OCI-LY1 (cell line): ENCODE measurements around the gene KCNA4.
"Not testable (repeated sequence)": the region's sequence is repeated elsewhere in the genome, so short reads cannot be mapped to it uniquely, and the experiment has no call there.

Source experiments
- H2AFZ ChIP-seq: fragments of 200-600 bp; sonication (generic), shearing (Covaris generic); 2 replicates; pipeline ENCODE4 v1.6.0; 2014; ENCODE audit warnings: antibody characterized with exemption, mild to moderate bottlenecking, low read length
- H3F3A ChIP-seq: fragments of 200-600 bp; sonication (generic), shearing (Covaris generic); 2 replicates; pipeline ENCODE4 v1.6.0; 2014; ENCODE audit warnings: mild to moderate bottlenecking, antibody characterized with exemption, low read length, moderate library complexity; ENCODE audit not compliant: insufficient read depth
- H3K27ac ChIP-seq: fragments of 200-600 bp; sonication (generic); 2 replicates; pipeline ENCODE4 v1.5.1; 2014; ENCODE audit warnings: low read length, mixed run types, mild to moderate bottlenecking, low read depth; ENCODE audit not compliant: poor library complexity, severe bottlenecking
- H3K27me3 ChIP-seq: fragments of 200-600 bp; sonication (generic); 2 replicates; pipeline ENCODE4 v1.6.0; 2014; ENCODE audit warnings: antibody characterized with exemption, mild to moderate bottlenecking, low read length, moderate library complexity; ENCODE audit not compliant: insufficient read depth
- H3K36me3 ChIP-seq: fragments of 200-600 bp; sonication (generic); 2 replicates; pipeline ENCODE4 v1.6.1; 2014; ENCODE audit warnings: mild to moderate bottlenecking, antibody characterized with exemption, low read length, moderate library complexity, mixed read lengths; ENCODE audit not compliant: insufficient read depth
- H3K4me1 ChIP-seq: fragments of 200-600 bp; sonication (generic); 2 replicates; pipeline ENCODE4 v1.5.1; 2014; ENCODE audit warnings: mild to moderate bottlenecking, low read length, moderate library complexity; ENCODE audit not compliant: insufficient read depth, severe bottlenecking
- H3K4me2 ChIP-seq: fragments of 200-600 bp; sonication (generic), shearing (Covaris generic); 2 replicates; pipeline ENCODE4 v1.6.1; 2014; ENCODE audit warnings: low read length
- H3K4me3 ChIP-seq: fragments of 200-600 bp; sonication (generic); 2 replicates; pipeline ENCODE4 v1.5.1; 2014; ENCODE audit warnings: low read length, low read depth, mild to moderate bottlenecking, mixed read lengths; ENCODE audit not compliant: poor library complexity, severe bottlenecking
- H3K79me2 ChIP-seq: fragments of 200-600 bp; shearing (Covaris generic); 2 replicates; pipeline ENCODE4 v1.6.1; 2016; ENCODE audit warnings: mixed run types, low read length, mixed read lengths; ENCODE audit not compliant: insufficient read depth
- H3K9ac ChIP-seq: fragments of 200-600 bp; sonication (generic), shearing (Covaris generic); 2 replicates; pipeline ENCODE4 v1.6.1; 2014; ENCODE audit warnings: mild to moderate bottlenecking, low read length, mixed read lengths
- H3K9me2 ChIP-seq: fragments of 200-600 bp; sonication (generic), shearing (Covaris generic); 2 replicates; pipeline ENCODE4 v1.6.1; 2014; ENCODE audit warnings: low read depth, mild to moderate bottlenecking, low read length, mixed read lengths
- H3K9me3 ChIP-seq: fragments of 200-600 bp; shearing (Covaris generic); 2 replicates; pipeline ENCODE4 v1.6.1; 2014; ENCODE audit warnings: low read length, mixed read lengths
- H4K20me1 ChIP-seq: fragments of 200-600 bp; sonication (generic), shearing (Covaris generic); 2 replicates; pipeline ENCODE4 v1.6.0; 2016; ENCODE audit warnings: mild to moderate bottlenecking, low read length; ENCODE audit not compliant: insufficient read depth
- EZH2 ChIP-seq: fragments of 200-600 bp; sonication (generic), shearing (Covaris generic); IDR thresholded peaks from 2 replicates; pipeline ENCODE4 v1.8.0; 2017; ENCODE audit warnings: borderline replicate concordance, mixed run types, mild to moderate bottlenecking, antibody characterized with exemption, low read length, moderate library complexity, mixed read lengths
- TF ChIP-seq, protein P1 (sequence below): fragments of 200-600 bp; sonication (generic), shearing (Covaris generic); IDR thresholded peaks from 2 replicates; pipeline ENCODE4 v1.5.1; 2017; ENCODE audit warnings: mild to moderate bottlenecking, antibody characterized with exemption, low read length, moderate library complexity, mixed read lengths

KCNA4 gene

DNA sequence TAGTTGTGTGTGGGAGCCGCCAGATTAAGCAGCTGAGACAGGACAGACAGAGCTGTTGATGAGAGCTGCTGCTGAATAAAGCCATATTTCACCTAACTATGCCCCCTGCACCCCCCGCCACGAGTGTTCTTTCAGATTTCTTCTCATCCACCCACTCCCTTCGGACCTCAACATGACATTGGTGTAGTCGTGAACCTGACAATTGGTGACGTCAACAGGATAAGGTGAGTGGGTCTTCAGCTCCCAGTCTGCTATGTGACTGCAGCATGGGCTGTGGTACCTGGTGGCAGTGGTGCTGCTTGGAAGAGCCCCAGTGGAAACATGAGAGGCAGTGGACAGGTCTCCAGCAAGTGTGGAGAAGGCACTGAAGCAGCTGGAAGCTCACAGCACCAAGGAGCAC lies 28.3 kb upstream of the KCNA4 start:
- H3K9me2 ChIP-seq = no peaks in the 10 kb centered on the region
- no peaks in the 10 kb centered on the region for H3K36me3 ChIP-seq
- no peaks in the 10 kb centered on the region for H3K27me3 ChIP-seq
- no peak overlapping the region for H3K9ac ChIP-seq
- no peak for TF ChIP-seq EZH2
- TF ChIP-seq, protein P1, sequence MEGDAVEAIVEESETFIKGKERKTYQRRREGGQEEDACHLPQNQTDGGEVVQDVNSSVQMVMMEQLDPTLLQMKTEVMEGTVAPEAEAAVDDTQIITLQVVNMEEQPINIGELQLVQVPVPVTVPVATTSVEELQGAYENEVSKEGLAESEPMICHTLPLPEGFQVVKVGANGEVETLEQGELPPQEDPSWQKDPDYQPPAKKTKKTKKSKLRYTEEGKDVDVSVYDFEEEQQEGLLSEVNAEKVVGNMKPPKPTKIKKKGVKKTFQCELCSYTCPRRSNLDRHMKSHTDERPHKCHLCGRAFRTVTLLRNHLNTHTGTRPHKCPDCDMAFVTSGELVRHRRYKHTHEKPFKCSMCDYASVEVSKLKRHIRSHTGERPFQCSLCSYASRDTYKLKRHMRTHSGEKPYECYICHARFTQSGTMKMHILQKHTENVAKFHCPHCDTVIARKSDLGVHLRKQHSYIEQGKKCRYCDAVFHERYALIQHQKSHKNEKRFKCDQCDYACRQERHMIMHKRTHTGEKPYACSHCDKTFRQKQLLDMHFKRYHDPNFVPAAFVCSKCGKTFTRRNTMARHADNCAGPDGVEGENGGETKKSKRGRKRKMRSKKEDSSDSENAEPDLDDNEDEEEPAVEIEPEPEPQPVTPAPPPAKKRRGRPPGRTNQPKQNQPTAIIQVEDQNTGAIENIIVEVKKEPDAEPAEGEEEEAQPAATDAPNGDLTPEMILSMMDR = no peak
- H2AFZ ChIP-seq = no peak overlapping the region
- H3K27ac ChIP-seq = no peak overlapping the region
- no peak overlapping the region for H3K4me3 ChIP-seq
- H3K79me2 ChIP-seq = no peaks in the 10 kb centered on the region
- no peak overlapping the region for H3K4me2 ChIP-seq
- no peaks in the 10 kb centered on the region for H3K4me1 ChIP-seq
- H3K9me3 ChIP-seq = no peaks in the 10 kb centered on the region
- no peaks in the 10 kb centered on the region for H4K20me1 ChIP-seq
- no peaks in the 10 kb centered on the region for H3F3A ChIP-seq

DNA sequence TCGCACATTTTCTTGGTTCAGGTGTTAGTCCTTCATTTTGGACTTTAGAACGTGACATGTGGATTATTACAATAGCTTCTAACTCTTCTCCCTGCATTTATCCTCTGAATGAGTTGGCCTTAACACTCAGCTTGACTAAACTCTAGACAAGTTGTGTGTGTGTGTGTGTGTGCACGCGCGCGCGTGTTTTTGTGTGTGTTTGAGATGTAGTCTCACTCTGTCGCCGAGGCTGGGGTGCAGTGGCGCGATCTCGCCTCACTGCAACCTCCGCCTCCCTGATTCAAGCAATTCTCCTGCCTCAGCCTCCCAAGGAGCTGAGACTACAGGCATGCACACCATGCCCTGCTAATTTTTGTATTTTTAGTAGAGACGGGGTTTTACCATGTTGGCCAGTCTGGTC lies 24.3 kb upstream of the KCNA4 start:
- Histone ChIP-seq H2AFZ (no peak overlapping the region), H3K79me2 (no peaks in the 10 kb centered on the region), H3K4me3 (no peak overlapping the region), H3K4me2 (no peak overlapping the region), H3K36me3 (no peaks in the 10 kb centered on the region), H3K9me2 (no peaks in the 10 kb centered on the region), H4K20me1 (no peaks in the 10 kb centered on the region), H3K27me3 (no peaks in the 10 kb centered on the region), H3K9me3 (no peaks in the 10 kb centered on the region), H3K4me1 (no peaks in the 10 kb centered on the region), H3K9ac (no peak overlapping the region), H3K27ac (no peak overlapping the region), H3F3A (no peaks in the 10 kb centered on the region)
- TF ChIP-seq EZH2 = no peak
- TF ChIP-seq, protein P1 = no peak

DNA sequence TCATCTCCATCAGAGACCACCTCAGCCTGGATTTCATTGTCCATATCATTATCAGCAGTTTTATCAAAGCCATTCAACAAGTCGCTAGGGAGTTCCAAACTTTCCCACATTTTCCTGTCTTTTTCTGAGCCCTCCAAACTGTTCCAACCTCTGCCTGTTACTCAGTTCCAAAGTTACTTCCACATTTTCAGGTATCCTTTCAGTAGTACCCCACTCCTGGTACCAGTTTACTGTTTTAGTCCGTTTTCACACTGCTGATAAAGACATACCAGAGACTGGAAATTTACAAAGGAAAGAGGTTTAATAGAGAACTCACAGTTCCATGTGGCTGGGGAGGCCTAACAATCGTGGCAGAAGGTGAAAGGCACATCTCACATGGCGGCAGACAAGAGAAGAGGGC lies 17.9 kb upstream of the KCNA4 start:
- not testable (repeated sequence) for H3F3A ChIP-seq, H4K20me1 ChIP-seq, H3K27me3 ChIP-seq, H3K9me3 ChIP-seq, H3K4me1 ChIP-seq, H3K9me2 ChIP-seq, H2AFZ ChIP-seq, H3K4me3 ChIP-seq, H3K36me3 ChIP-seq, H3K4me2 ChIP-seq, H3K9ac ChIP-seq, H3K27ac ChIP-seq, H3K79me2 ChIP-seq

DNA sequence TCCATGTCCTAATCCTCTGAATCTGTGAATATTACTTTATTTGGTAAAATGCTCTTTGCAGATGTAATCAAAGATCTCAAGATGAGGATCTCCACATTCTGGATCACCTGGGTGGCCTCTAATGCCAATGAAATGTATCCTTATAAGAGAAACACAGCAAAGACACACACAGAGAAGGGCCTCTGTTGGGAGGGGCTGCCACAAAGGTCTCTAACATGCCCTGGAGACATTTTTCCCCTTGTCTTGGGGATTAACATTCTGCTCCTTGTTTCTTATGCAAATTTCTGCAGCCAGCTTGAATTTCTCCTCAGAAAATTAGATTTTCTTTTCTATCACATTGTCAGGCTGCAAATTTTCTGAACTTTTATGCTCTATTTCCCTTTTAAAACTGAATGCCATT lies 17.3 kb upstream of the KCNA4 start:
- not testable (repeated sequence) for H3K27me3 ChIP-seq, H3K27ac ChIP-seq

More for the DNA sequence above, 17.3 kb upstream of the KCNA4 start:
- H3K36me3 ChIP-seq, H3K9me3 ChIP-seq, H3K4me3 ChIP-seq, H3K9me2 ChIP-seq, H3K9ac ChIP-seq, H3K4me2 ChIP-seq, H4K20me1 ChIP-seq, H3K79me2 ChIP-seq, H3K4me1 ChIP-seq, H3F3A ChIP-seq, H2AFZ ChIP-seq: not testable (repeated sequence)
